Neural progenitor cell (in vitro differentiated cells): ENCODE data around the gene PMCH. TPM values are rescaled to one million over a fixed set of nuclear protein-coding genes. Genes with fewer than 3 reads are reported as not detected.

ENCODE experiments used
- small RNA-seq: library from RNA; depleted of rRNA; stranded (forward); fragments of <200 nt; gene quantifications from one replicate; pipeline ENCODE3, GENCODE V24; 2015
- total RNA-seq: library from RNA; depleted of rRNA; stranded (reverse); fragments of >200 nt; gene quantifications from 2 replicates; pipeline ENCODE4 v1.2.3, GENCODE V29; 2015; ENCODE audit warnings: low replicate concordance

The PMCH gene
- total RNA-seq, 1 donor from 2014 or later: not detected

Small RNA genes lying within 50 kb of the gene (small RNA-seq; reads per million reads assigned to genes)
- not detected for gene RN7SL793P

Other genes starting within 250 kb of the PMCH start
- gene WASHC3, start 135.8 kb downstream of the PMCH start, total RNA-seq: 28.5 and 35.9 TPM in 2 replicates
- 72.8 and 141 TPM in 2 replicates for gene NUP37, start 77.7 kb downstream of the PMCH start, total RNA-seq
- gene PARPBP, start 77.7 kb downstream of the PMCH start, total RNA-seq: 53.1 and 79.8 TPM in 2 replicates